Loucy (cell line): ENCODE results near the gene PPIP5K2.

Experiments used
- H2AFZ ChIP-seq: fragments of 200-600 bp; sonication (generic); 2 replicates; pipeline ENCODE4 v1.6.0; 2016; ENCODE audit warnings: antibody characterized with exemption, mild to moderate bottlenecking, low read length, moderate library complexity
- H3F3A ChIP-seq: fragments of 200-600 bp; 2 replicates; pipeline ENCODE4 v1.6.0; 2016; ENCODE audit warnings: antibody characterized with exemption, low read depth, mild to moderate bottlenecking
- H3K27me3 ChIP-seq: fragments of 200-600 bp; sonication (generic); 2 replicates; pipeline ENCODE4 v1.6.1; 2014; ENCODE audit warnings: low read length, mild to moderate bottlenecking; ENCODE audit not compliant: insufficient read depth, poor library complexity, severe bottlenecking
- H3K36me3 ChIP-seq: fragments of 200-600 bp; sonication (generic); 2 replicates; pipeline ENCODE4 v1.6.1; 2016; ENCODE audit warnings: low read length; ENCODE audit not compliant: insufficient read depth
- H3K4me1 ChIP-seq: fragments of 200-600 bp; sonication (generic); 2 replicates; pipeline ENCODE4 v1.5.1; 2014; ENCODE audit warnings: low read length, mild to moderate bottlenecking; ENCODE audit not compliant: insufficient read depth, poor library complexity, severe bottlenecking
- H3K4me2 ChIP-seq: fragments of 200-600 bp; sonication (generic); 2 replicates; pipeline ENCODE4 v1.6.0; 2014; ENCODE audit warnings: antibody characterized with exemption, low read length, low read depth, mild to moderate bottlenecking; ENCODE audit not compliant: poor library complexity, severe bottlenecking
- H3K4me3 ChIP-seq: fragments of 200-600 bp; sonication (generic); 2 replicates; pipeline ENCODE4 v1.5.1; 2014; ENCODE audit warnings: low read length, mild to moderate bottlenecking, mixed read lengths; ENCODE audit not compliant: poor library complexity, severe bottlenecking
- H3K79me2 ChIP-seq: fragments of 200-600 bp; sonication (generic); 2 replicates; pipeline ENCODE4 v1.6.1; 2014; ENCODE audit warnings: low read length; ENCODE audit not compliant: insufficient read depth
- H3K9ac ChIP-seq: fragments of 200-600 bp; sonication (generic); 2 replicates; pipeline ENCODE4 v1.6.0; 2014; ENCODE audit warnings: mild to moderate bottlenecking, low read depth, low read length, moderate library complexity; ENCODE audit not compliant: poor library complexity, severe bottlenecking
- H3K9me2 ChIP-seq: fragments of 200-600 bp; sonication (generic); replicated peaks from 2 replicates; pipeline ENCODE4 v1.6.1; 2016; ENCODE audit warnings: low read depth, low read length, mixed read lengths
- H3K9me3 ChIP-seq: fragments of 200-600 bp; sonication (generic); 2 replicates; pipeline ENCODE4 v1.6.1; 2014; ENCODE audit warnings: mild to moderate bottlenecking, antibody characterized with exemption, low read length, low read depth; ENCODE audit not compliant: insufficient read depth
- H4K20me1 ChIP-seq: fragments of 200-600 bp; sonication (generic); 2 replicates; pipeline ENCODE4 v1.6.0; 2014; ENCODE audit warnings: antibody characterized with exemption, low read length, mild to moderate bottlenecking; ENCODE audit not compliant: insufficient read depth, poor library complexity, severe bottlenecking
- CTCF ChIP-seq: fragments of 200-600 bp; sonication (generic); conservative IDR thresholded peaks from 2 replicates; pipeline ENCODE4 v1.5.1; 2014; ENCODE audit warnings: mild to moderate bottlenecking, antibody characterized with exemption, low read length
- EZH2phosphoT487 ChIP-seq: fragments of 200-600 bp; IDR thresholded peaks from 2 replicates; pipeline ENCODE4 v1.6.1; 2018; ENCODE audit warnings: antibody characterized with exemption, mild to moderate bottlenecking, moderate library complexity, borderline replicate concordance

Gene PPIP5K2

GRCh38 chr5:103108086-103108485, 12.0 kb upstream of the PPIP5K2 start:
- peaks cover 4% of the 10 kb centered on the region; the same call in 1 of the 2 replicates for H3F3A ChIP-seq
- no peak overlapping the region for H3K9ac ChIP-seq
- no peaks in the 10 kb centered on the region for H3K9me2 ChIP-seq
- H3K4me3 ChIP-seq, result no peak overlapping the region
- no peaks in the 10 kb centered on the region for H3K36me3 ChIP-seq
- no peaks in the 10 kb centered on the region for H3K27me3 ChIP-seq
- no peaks in the 10 kb centered on the region for H4K20me1 ChIP-seq
- H3K9me3 ChIP-seq, result no peaks in the 10 kb centered on the region
- H3K4me1 ChIP-seq, result peaks cover 12% of the 10 kb centered on the region
- H3K79me2 ChIP-seq, result no peaks in the 10 kb centered on the region
- no peak overlapping the region for H3K4me2 ChIP-seq
- TF ChIP-seq EZH2phosphoT487 (no peak), CTCF (no peak)
- no peak overlapping the region for H2AFZ ChIP-seq

GRCh38 chr5:103109277-103109676, 10.8 kb upstream of the PPIP5K2 start:
- no peaks in the 10 kb centered on the region for H3K79me2 ChIP-seq
- H3K9me2 ChIP-seq, result no peaks in the 10 kb centered on the region
- TF ChIP-seq CTCF, result no peak
- TF ChIP-seq EZH2phosphoT487, result no peak
- H3K4me1 ChIP-seq, result peaks cover 15% of the 10 kb centered on the region
- H3K4me3 ChIP-seq, result no peak overlapping the region
- H3K9ac ChIP-seq, result no peak overlapping the region
- no peaks in the 10 kb centered on the region for H4K20me1 ChIP-seq
- H3K36me3 ChIP-seq, result no peaks in the 10 kb centered on the region
- peaks cover 4% of the 10 kb centered on the region; the same call in 1 of the 2 replicates for H3F3A ChIP-seq
- no peaks in the 10 kb centered on the region for H3K27me3 ChIP-seq
- H3K9me3 ChIP-seq, result no peaks in the 10 kb centered on the region
- no peak overlapping the region for H2AFZ ChIP-seq
- H3K4me2 ChIP-seq, result no peak overlapping the region

GRCh38 chr5:103110403-103110802, 9.7 kb upstream of the PPIP5K2 start:
- H3K4me3 ChIP-seq, result no peak overlapping the region
- H3K36me3 ChIP-seq, result no peaks in the 10 kb centered on the region
- H3K4me2 ChIP-seq, result no peak overlapping the region
- peaks cover 22% of the 10 kb centered on the region for H3K4me1 ChIP-seq
- no peak overlapping the region for H3K9ac ChIP-seq
- TF ChIP-seq CTCF, result no peak
- H2AFZ ChIP-seq, result no peak overlapping the region
- no peaks in the 10 kb centered on the region for H3K9me2 ChIP-seq
- H3K27me3 ChIP-seq, result no peaks in the 10 kb centered on the region
- H3F3A ChIP-seq, result peaks cover 4% of the 10 kb centered on the region; the same call in 1 of the 2 replicates
- no peaks in the 10 kb centered on the region for H4K20me1 ChIP-seq
- H3K79me2 ChIP-seq, result no peaks in the 10 kb centered on the region
- no peaks in the 10 kb centered on the region for H3K9me3 ChIP-seq
